Islet precursor cell (in vitro differentiated cells): ENCODE results near the gene CFAP206.
A peak's percentile ranks its signal among the peaks of the same experiment; 100 is the strongest.

Experiments used
- DNase-seq: peaks from one replicate; pipeline ENCODE4 v3.0.0-alpha.2; 2018

The CFAP206 gene, protein sequence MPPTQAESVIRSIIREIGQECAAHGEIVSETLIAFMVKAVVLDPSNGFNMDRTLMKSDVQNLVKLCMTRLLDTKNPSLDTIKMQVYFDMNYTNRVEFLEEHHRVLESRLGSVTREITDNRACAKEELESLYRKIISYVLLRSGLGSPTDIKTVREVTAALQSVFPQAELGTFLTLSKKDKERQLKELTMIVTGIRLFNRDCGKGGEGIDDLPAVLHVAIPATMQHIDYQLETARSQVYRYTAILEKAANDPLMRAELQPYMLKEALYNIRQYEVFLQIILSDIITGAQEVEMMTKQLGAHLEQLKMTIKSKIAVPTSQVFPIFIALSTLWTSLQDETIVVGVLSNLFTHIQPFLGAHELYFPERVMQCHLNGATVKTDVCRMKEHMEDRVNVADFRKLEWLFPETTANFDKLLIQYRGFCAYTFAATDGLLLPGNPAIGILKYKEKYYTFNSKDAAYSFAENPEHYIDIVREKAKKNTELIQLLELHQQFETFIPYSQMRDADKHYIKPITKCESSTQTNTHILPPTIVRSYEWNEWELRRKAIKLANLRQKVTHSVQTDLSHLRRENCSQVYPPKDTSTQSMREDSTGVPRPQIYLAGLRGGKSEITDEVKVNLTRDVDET

DNA sequence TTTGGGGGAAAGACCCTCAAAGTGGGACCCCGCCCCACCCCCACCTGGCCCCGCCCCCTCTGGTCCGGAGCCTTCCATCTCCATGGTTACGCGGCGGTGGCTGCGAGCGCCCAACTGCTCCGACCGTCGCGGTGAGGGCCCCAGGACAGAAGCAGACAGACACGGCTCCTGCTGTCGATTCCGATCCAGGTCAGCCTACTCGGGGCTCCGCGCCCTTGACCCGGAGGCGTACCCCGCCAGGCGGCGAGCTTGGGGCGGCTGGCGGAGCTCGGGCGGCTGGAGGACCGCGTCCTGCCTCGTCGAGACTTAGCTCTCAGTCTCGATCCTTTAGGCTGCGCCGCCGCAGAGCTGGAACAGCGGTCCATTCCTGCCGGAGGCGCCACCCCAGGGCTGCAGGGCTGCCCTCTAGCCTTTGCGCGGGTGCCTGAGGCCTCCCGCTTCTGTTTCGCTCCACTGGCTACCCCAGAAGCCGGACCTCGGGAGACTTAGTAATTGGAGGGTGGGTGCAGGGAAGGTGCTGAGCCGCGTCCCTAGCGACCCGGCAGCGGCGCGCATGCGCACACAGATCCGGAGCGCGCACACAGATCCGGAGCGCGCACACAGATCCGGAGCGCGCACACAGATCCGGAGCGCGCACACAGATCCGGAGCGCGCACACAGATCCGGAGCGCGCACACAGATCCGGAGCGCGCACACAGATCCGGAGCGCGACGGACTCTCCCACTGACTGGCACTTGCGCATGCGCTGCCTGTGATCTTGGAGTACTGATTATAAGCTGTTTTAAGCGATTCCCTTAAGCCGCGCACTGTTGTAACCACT is at the start of gene CFAP206:
Gene CFAP206, plus strand, starts transcription at position 72 of the 820 bp plus-strand sequence. CDS start 1,868 bp downstream, outside the sequence.
- peak; percentile 92 for DNase-seq

GRCh38 chr6:87364602-87365252 is 43.0 kb upstream of the CFAP206 start:
- no peak for DNase-seq

DNA sequence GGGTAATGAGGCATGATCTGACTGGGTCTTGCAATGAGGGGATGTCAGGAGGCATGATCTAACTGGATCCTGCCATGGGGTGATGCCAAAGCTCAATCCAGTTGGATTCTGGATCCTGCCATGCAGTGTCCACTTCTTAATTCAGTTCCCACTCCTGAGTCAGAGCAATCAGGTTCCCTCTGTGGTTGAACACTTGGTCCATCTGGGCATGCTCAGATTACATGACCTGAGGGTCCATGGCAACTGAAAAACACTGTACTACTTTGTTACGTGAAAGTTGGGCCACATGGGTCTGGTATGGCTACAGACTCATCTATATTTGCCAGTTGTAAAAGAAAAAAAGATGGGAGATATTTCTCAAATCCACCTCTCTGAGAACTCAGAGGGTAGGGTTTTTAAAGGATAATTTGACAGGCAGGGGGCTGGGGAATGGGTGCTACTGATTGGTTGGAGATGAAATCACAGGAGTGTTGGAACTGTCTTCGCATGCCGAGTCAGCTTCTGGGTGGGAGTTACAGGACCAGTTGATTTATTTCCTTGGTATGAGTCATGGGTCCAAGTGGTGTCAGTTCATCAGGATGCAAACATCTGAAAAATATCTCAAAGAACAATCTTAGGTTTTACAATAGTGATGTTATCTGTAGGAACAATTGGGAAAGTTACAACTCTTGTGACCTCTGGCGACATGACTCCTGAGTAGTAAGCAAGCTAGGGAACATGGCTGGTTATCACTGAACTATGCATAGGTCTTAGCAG is 41.5 kb upstream of the CFAP206 start:
- DNase-seq, result no peak

- DNase-seq, result no peak
These were observed 40.9 kb upstream of the CFAP206 start for GRCh38 chr6:87366899-87367298.

DNA sequence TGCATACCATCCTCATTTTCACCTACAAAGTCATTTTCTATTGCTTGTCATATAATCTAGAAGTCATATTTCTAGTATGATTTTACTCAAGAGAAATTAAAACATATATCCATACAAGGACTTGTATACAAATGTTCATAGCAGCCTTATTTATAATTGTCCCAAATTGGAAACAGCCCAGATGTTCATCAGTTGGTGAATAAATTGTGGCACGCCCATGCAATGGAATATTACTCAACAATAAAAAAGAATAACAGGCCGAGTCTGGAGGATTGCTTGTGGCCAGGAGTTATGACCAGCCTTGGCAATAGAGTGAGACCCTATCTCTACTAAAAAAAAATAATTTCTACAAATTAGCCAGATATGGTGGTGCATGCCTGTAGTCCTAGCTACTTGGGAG is 34.4 kb upstream of the CFAP206 start:
- DNase-seq, result no peak

GRCh38 chr6:87375315-87375714 is 32.5 kb upstream of the CFAP206 start:
- DNase-seq, result no peak

DNA sequence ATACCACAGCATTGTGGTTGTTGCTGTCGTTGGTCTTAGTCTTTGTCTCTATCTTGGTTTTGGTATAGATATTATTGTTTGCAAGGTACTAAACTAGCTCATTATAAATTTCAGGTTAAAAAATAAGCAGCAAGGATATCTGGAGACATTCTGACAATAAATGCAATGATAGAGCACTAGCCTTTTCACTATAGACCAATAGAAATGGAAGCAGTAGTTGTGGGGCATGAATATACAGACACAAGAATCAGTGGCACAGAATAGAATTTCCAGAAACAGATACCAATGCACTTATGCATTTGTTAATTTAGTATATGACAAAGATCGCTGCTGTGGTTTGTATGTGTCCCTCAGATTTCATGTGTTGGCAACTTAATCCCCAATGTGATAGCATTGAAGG is 31.1 kb upstream of the CFAP206 start:
- DNase-seq, result no peak

GRCh38 chr6:87378947-87379346 is 28.8 kb upstream of the CFAP206 start:
- no peak for DNase-seq

- no peak for DNase-seq
These were observed 24.9 kb upstream of the CFAP206 start for GRCh38 chr6:87382861-87383260.

GRCh38 chr6:87384038-87384437 is 23.7 kb upstream of the CFAP206 start:
- no peak for DNase-seq

DNA sequence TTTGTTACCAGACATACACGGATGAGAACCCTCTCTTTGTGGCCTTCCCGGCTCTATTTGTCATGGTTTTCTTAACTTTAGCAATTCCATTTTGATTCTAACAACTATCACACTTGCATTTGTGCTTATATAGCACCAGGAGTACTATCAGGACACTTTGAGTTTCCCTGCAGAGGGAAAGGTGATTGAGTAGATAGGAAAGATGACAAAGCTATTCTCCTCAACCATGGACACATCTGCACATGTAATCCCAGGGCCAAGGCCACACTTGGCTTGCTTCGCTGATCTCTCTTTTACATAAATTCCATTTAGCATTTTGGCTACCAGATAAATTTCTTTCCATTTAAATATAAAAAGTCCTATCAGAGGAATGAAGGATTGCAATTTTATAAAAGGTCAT is 23.3 kb upstream of the CFAP206 start:
- DNase-seq, result no peak

- DNase-seq, result peak; percentile 84
These were observed 16.4 kb upstream of the CFAP206 start for GRCh38 chr6:87391334-87391733.

- no peak for DNase-seq
These were observed 14.6 kb upstream of the CFAP206 start for GRCh38 chr6:87393026-87393622.

DNA sequence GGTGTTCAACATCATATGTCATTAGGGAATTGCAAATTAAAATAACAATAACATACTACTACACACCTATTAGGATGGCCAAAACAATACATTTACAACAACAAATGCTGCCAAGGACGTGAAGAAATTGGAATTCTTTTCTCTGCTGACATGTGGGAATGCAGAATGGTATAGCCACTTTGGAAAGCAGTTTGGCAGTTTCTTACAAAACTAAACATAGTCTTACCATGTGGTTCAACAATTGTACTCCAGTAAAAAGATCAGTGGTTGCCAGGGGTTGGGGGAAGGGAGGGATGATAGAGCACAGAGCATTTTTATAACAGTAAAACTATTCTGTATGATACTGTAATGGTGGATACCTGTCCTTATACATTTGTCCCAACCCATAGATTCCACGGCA is 12.3 kb upstream of the CFAP206 start:
- DNase-seq, result no peak

GRCh38 chr6:87396595-87397392 is 11.0 kb upstream of the CFAP206 start:
- DNase-seq, result no peak

DNA sequence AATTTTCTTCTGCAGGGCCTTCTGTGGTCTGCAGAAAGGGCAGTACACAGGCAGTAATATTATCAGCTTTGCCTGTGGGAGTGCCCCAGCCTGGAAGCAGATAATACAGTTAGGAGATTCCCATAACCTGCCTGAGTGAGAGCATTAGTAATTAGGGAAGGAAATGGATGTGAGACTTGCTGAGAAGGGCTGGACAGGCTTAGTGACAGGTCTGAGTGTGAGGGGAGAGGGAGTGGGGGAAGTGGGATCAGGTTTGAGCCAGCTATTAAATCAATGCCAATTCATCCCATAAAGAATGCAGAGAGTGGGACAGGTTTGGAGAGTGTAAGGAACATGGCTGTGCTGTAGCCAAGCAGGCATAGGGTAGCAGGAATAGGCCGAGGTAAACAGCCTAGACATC is 10.1 kb upstream of the CFAP206 start:
- DNase-seq, result no peak

DNA sequence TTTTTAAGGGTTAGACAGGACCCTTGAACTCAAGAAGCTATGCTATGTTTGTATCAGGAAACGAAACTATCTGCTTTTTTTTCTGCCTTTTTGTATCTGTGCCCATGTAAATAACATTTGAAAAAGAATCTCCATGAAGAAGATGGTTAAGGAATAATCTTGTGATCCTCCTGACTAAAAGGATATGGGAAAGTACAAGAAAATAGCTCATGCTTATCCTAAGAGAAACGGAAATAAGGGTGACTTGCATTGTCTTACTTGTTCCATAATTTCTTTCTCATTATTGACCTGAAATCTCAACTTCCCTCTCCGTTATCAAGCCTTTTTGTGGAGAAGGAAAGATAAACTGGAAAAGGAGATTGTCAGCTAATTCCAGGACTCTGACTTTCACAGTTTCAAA is 5.9 kb upstream of the CFAP206 start:
- no peak for DNase-seq

DNA sequence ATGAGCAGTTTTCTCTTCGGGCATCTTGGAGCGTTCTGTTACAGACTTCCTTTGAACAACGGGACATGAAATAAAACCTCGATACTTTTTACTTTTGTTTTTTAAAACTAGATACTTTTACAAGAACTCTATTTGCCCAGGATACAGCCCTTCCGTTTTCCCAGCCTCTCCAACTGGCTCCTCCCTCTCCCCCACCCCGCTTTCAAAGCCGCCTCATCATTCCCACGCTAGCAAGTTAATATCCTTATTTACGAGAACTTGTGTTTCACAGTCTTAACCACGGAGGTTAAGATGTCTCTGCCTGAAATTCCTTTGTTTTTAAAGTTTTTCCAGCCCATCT is 241 bp upstream of the CFAP206 start:
- no peak for DNase-seq

DNA sequence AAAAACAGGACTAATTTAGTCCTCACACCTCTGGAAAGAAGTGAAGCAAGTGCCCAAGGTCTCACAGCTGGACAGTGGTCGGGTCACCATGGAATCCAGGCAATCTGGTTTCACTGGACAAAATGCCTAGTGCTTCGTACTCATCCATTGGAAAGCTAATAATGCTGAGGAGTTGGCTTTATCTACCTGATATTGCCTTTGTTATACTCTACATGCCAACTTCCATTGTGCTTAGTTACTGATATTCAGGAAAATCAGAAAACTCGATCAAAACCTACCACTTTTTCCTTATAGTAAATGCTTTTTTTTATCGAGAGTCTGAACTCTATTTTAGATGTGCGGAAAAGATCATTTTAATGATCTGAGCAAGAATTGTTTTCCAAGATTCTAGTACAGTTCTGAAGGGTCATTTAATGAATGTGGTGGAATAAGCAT is 966 bp downstream of the CFAP206 start:
- DNase-seq, result no peak

GRCh38 chr6:87419266-87419665 is 11.5 kb downstream of the CFAP206 start:
- DNase-seq, result no peak

DNA sequence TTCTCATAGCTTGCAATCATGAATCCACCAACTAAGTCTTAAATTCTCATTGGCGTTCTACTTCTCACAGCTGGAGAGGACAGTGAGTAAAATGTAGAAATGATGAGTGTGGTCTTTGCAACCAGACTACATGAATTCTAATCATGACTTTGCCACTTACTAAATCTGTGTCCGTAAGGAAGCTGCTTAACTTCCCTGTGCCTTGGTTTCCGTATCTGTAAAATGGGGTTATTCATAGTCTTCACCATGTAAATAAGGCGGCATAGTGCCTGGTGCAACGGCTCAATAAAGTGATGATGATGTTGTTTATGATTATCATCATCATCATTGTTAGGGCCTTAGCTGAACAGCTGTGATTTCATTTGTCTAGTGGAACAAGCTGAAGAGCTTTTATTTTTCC is 12.6 kb downstream of the CFAP206 start:
- DNase-seq, result no peak
